Mucosa of descending colon (tissue), 3 donors: ENCODE results near the gene LRRFIP1. TPM values are rescaled to one million over a fixed set of nuclear protein-coding genes. Genes with fewer than 3 reads are reported as not detected.

Experiments used
- ATAC-seq: fragments of 200-7000 bp; cut with Tn5 transposase; one replicate; pipeline ENCODE4 v1.9.1; 2020; ENCODE audit warnings: mild to moderate bottlenecking, moderate library complexity
- DNase-seq, 3 donors: peaks; one replicate each; pipeline ENCODE4 v3.0.0-alpha.2; 2020
- H3K36me3 ChIP-seq: fragments of 200-600 bp; one replicate; pipeline ENCODE4 v1.8.0; 2021; ENCODE audit warnings: low read depth, mild to moderate bottlenecking
- H3K4me1 ChIP-seq: fragments of 200-600 bp; one replicate; pipeline ENCODE4 v1.8.0; 2021; ENCODE audit warnings: low read depth, mild to moderate bottlenecking
- H3K4me3 ChIP-seq: fragments of 200-600 bp; one replicate; pipeline ENCODE4 v1.8.0; 2021; ENCODE audit warnings: mild to moderate bottlenecking
- H3K9me3 ChIP-seq: fragments of 200-600 bp; one replicate; pipeline ENCODE4 v1.8.0; 2021; ENCODE audit warnings: mild to moderate bottlenecking
- CTCF ChIP-seq: fragments of 200-600 bp; IDR thresholded peaks from one replicate; pipeline ENCODE4 v1.8.0; 2022; ENCODE audit warnings: antibody characterized with exemption, mild to moderate bottlenecking
- intact Hi-C, 2 donors: fragments of 100-400 bp; cut with DNase I in 1 of 2; cut with micrococcal nuclease in 1 of 2; formaldehyde crosslinking; loops; one replicate each; pipeline versions ENCODE4 v1.11.0 to v1.11.1; 2022; cut with DNase I, micrococcal nuclease
- total RNA-seq, 3 donors: library from RNA; stranded (reverse); fragmentation: NEBNext Ultra II Directional in 2 of 3; extraction: Animal tissue kit (Norgen Biotek cat#: 25700) in 2 of 3; gene quantifications; one replicate each; pipeline versions ENCODE4 v1.2.1 to v1.2.4, GENCODE V29; 2021 to 2023
- donor health status: DM: no; HTN: no; CAD: no; lungs with moderate emphysema.
- donor health status: DM: no; HTN: no; CAD: no.
- donor health status: DM: no; HTN: yes; CAD: no.

The LRRFIP1 gene
- total RNA-seq, 3 donors from 2014 or later = 114 to 157 (median 120) TPM

- ATAC-seq = no peak
- no peak for TF ChIP-seq CTCF
Measured at GRCh38 chr2:237799060-237799428, 171.7 kb downstream of the LRRFIP1 start.

GRCh38 chr2:237801466-237801865, 174.1 kb downstream of the LRRFIP1 start:
- no peak for TF ChIP-seq CTCF
- ATAC-seq = no peak
- no peak for DNase-seq
- H3K36me3 ChIP-seq = no peaks in the 10 kb centered on the region
- peaks cover 2% of the 10 kb centered on the region for H3K9me3 ChIP-seq
- intact Hi-C loops = no loop called here
- no peak overlapping the region for H3K4me3 ChIP-seq
- no peaks in the 10 kb centered on the region for H3K4me1 ChIP-seq

More at GRCh38 chr2:237799060-237799428, 171.7 kb downstream of the LRRFIP1 start:
- Histone ChIP-seq H3K9me3 (peaks cover 2% of the 10 kb centered on the region), H3K36me3 (no peaks in the 10 kb centered on the region), H3K4me3 (no peak overlapping the region), H3K4me1 (no peaks in the 10 kb centered on the region)
- intact Hi-C loops = no loop called here
- DNase-seq = no peak

GRCh38 chr2:237806334-237806733, 178.9 kb downstream of the LRRFIP1 start:
- Histone ChIP-seq H3K4me1 (no peaks in the 10 kb centered on the region), H3K4me3 (no peak overlapping the region), H3K9me3 (no peaks in the 10 kb centered on the region), H3K36me3 (no peaks in the 10 kb centered on the region)
- ATAC-seq (no peak), DNase-seq (no peak)
- TF ChIP-seq CTCF = no peak
- intact Hi-C loops = no loop called here

GRCh38 chr2:237815637-237816036, 188.2 kb downstream of the LRRFIP1 start:
- intact Hi-C loops = no loop called here
- no peak for TF ChIP-seq CTCF
- Histone ChIP-seq H3K36me3 (no peaks in the 10 kb centered on the region), H3K4me3 (no peak overlapping the region), H3K4me1 (no peaks in the 10 kb centered on the region), H3K9me3 (no peaks in the 10 kb centered on the region)
- no peak for DNase-seq
- no peak for ATAC-seq

GRCh38 chr2:237816531-237816930, 189.1 kb downstream of the LRRFIP1 start:
- Histone ChIP-seq H3K36me3 (no peaks in the 10 kb centered on the region), H3K4me1 (no peaks in the 10 kb centered on the region), H3K4me3 (no peak overlapping the region), H3K9me3 (no peaks in the 10 kb centered on the region)
- no peak for DNase-seq
- no peak for TF ChIP-seq CTCF
- intact Hi-C loops = no loop called here
- ATAC-seq = no peak

GRCh38 chr2:237818066-237818473, 190.7 kb downstream of the LRRFIP1 start:
- no peak for DNase-seq

More at GRCh38 chr2:237818066-237818473, 190.7 kb downstream of the LRRFIP1 start:
- H3K36me3 ChIP-seq = no peaks in the 10 kb centered on the region
- TF ChIP-seq CTCF = no peak
- no peaks in the 10 kb centered on the region for H3K9me3 ChIP-seq
- H3K4me3 ChIP-seq = no peak overlapping the region
- intact Hi-C loops = no loop called here
- no peak for ATAC-seq
- no peaks in the 10 kb centered on the region for H3K4me1 ChIP-seq
